Activated CD8-positive, alpha-beta memory T cell treated with anti-CD3 and anti-CD28 coated beads, Interleukin-2, amount 50 U/mL, for 1 hour (primary cell): ENCODE data around the gene MEIS2.

ENCODE experiments used
- DNase-seq: peaks from one replicate; pipeline ENCODE4 v3.0.0-alpha.2; 2020; ENCODE audit errors: extremely low read depth

Gene MEIS2

DNA sequence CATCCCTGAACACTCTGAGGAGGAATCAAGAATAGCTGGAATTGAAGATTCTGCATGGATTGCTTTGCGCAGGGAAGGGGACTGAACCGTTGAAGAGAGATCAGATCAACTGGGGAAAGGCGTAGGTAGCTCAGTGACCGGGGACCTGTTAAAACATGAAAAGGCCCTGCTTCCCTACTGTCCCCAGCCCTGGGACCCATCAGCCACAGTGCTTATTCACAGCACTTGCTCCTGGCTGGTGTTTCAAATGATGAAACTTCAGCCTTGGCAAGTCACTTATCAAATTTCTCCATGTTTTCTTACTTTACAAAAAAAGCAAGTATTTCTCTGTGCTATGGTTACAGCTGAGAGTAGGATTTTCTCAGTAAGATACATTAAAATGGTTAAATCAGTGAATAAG lies 199.3 kb downstream of the MEIS2 start:
- no peak for DNase-seq

DNA sequence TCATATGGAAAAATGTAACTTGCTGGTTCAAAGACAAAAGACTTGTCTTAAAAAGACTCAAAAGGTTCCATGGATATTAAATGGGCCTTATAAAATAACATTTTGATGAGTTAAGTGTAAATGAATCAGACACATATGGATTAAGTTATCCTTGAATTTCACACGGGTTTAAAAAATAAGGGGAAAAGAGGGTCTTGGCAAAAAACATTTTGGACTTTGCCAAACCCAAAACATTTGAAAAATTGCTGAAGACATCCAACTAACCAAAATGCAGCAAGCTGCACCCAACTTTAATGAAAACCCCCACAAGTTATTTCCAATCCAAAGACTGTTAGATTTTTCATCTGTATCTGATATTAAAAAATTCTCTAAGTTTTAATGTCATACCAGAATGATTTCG lies 200.7 kb downstream of the MEIS2 start:
- no peak for DNase-seq

DNA sequence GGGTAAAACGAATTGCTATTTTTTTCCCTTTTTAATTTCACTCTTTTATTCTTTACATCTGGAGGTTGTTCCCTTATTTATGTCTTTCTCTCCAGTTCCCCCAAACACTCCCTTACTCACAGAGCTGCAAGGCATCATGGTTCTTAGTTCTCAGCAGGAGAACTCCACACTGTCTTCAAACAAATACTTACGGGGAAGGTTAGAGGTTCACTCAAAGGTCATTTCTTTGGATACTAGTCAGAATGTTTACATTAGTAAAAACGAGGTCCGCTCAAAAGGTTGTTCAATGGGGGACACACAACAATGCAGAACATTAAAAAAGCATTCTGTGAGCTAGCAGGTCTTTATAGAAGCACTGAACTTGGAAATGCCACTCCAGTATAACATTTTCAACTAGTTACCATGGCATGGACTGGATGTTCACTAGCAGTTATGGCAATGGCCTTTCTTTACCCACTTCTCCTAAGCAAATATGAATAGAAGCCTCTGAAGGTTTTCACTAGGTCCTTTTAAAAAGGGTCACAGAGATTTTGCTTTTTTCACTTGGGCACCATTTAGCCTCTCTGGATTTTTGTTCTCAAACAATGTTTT lies 201.7 kb downstream of the MEIS2 start:
- no peak for DNase-seq

DNA sequence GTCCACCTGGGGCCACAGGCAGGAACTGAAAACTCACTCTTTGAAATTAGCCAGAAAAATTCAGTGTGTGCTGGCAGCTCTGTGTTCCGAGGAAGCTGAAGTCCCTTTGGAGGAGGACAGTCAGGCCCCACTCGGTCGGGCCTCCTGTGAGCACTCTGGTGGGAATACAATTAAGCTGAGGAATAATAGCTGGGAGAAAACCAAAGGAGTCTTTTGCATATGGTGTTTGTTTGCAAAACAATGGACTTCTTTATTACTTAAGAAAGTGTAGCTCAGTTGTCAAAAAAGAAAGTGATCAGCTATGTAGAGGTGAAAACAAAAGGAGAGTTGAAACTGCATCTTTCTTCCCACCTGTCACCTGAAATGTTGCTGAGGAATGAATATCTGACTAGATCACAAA lies 202.5 kb downstream of the MEIS2 start:
- DNase-seq: no peak

DNA sequence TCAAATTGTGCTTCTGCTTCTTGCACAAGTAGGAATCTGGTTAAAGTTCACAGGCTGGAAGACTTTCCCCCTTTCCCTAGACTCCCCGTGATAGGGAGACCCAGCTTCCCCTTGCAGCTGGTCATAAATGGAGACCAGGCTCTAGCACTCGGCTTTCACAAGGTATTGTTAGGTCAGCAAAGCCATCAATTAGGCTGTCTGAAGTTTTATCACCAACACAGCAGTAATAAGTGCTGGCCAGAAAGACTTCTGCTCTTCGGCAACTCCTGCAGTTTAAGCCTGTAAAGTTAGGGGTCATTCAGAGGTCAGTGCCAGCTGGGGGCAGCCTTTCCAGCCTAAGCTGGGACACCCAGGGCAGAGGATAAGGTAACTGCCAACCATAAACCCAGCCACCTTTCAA lies 203.4 kb downstream of the MEIS2 start:
- DNase-seq: no peak

DNA sequence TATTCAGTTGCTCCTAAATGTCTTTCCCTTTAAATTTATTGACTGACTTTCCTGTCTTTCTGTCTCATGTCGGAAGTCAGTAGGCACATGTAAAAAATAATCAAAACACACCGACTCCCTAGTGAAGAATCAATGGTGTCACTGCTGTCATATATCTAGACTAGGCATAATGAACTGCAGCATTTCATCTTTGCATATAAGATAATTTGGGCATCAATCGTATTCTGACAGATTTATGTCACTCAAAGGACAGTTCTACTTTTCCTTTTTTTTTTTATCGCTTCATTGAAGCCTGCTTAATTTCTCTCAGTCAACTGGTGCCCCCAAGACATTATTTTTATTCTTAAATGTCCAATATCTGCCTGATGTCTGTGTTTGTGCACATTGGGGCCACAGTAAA lies 206.3 kb downstream of the MEIS2 start:
- no peak for DNase-seq

DNA sequence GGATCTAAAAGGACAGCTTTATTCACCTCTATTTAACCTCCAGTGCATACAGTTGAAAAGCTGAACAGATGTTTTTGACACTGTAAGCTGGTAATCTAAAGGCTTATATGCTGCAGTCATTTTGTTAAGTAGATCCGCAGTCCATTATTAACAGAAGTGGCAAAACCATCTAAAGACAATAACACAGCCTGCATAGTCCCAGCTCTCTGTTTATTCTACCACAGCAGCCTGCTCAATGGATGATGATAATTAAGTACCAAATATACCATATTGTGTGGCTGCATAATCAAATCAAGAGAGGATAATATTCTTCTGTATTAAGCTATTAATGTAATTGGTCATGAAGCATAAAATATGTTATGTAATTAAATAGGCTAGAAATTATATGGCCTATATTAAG lies 207.1 kb downstream of the MEIS2 start:
- no peak for DNase-seq

DNA sequence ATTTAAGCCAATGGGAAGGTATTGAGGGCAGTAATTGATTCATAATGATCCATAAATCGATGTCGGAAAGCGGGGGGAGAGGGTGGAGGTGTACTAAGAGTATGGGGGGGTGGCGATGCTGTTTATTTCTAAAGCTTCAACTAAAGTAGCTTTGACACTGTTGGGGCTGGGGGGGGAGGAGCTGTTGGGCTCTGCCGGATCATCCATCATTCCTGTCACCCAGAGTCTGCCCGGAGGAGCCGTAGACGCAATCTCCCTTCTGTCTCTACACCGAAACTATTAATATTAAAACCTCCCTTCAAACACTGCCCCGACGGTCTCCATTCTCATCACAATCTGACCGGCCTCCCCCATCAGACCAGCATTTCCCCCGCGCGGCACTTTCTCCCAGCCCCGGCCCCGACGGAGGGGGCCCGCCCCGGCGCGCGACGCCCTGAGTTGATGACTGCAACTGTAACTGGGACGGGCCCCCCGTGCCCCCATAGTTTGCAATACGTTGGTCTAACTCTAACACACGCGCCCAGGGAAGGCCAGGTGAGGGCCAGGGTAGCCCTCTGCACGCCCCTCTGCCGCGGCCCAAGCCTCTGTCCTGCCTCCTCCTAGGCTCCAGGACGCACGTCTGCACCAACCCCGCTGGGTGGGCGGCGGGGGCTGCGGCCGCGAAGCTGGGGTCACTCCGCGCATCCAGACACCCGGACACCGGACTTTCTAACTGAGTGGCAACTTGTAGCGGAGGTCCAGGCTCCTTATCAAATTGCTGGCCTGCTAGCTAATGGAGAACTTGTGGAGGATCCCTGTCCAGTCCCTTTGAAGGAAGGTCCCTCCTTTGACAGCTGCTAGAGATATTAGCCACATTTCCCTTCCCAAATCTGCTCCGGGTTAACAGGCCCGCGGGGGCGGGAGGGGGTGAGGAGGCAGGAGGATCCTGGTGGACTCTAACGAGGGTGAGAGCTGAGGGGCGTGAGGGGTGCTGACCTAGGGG lies 212.0 kb downstream of the MEIS2 start:
- no peak for DNase-seq

DNA sequence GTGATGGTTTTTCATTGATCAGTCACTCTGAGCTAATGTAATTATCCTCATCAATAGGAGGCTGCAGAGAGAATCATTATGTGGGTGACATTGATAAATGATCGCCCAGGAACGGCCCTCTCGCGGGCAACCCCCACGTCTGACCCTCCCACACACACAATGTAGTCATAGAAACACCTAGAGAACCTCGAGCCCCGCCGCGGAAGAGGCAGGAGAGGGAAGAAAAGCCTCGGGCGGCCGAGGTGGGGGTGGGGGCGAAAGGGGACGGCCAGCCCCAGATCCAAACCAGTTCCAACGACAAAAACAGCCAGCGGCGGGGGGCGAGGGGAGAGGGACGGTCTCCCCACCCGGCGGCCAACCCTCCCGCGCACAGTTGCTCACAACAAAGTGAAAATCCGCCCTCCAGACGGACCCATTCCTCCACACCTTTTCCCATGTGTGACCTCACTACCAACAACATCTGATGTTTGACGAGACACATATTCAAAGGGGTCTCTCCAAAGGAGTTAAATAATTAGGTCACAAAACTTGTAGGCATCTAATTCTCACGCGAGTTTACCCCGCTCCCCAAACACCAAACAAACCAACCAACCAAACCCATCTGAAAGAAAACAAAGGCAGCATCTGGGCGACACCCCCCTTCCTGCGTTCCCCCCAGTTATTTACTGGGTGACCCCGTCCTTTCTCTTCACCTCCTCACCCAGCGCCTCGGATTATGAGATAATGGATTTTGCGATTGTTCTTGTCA lies 213.0 kb downstream of the MEIS2 start:
- DNase-seq: no peak

DNA sequence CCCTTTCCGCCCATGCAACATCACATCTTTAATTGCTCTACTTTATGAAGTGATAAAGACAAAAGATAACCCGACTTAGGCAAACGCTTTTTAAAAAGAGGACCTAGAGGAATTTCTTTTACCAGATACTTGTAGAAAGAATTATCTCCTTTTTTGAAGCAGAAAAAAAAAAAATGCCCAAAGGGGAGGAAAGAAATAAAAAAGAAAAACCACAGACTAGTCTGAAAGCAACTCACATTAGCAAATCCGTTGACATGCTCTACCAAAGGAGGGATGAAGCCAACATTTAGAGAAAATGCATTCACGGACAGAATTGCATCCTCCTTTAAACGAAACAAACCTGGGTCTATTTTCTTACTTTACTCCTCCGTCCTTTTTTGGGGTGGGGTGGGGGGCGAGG lies 213.6 kb downstream of the MEIS2 start:
- DNase-seq: no peak

DNA sequence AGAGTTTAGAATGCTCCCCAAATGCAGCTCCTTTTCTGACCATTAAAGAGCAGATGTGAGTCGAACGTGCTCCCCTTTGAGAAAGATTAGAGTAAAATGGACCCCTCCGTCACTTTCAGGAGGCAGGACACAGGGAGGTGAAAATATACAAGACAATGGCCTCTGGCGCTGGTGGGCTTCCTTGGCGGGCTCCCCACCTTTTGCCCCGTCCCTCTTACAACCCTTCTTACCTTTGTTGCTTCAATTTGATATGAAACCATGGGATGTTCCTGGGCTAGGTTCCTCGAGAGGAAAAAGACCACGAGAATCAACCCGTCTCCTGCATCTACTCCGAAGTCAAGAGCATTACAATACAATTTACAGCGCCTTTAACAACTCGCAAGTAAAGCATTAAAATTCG lies 214.2 kb downstream of the MEIS2 start:
- no peak for DNase-seq

DNA sequence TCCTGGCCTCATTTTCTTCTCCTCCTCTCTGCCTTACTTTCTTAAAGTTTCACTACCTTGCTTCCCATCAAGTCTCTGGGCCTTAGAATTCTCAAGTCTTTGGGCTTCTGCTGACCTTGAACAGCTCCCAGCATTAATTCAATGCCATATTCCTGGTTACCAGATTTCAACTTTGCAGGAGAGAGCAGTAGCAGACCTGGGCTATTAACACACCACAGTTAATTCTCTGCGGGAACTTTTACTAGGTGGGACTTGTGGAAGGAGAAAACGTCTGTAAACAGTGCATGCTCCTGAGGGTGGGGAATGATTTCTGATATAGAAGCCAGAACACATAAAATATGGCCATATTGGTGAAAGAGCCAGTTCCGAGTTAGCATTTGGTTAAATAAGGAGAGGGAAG lies 214.6 kb downstream of the MEIS2 start:
- no peak for DNase-seq

DNA sequence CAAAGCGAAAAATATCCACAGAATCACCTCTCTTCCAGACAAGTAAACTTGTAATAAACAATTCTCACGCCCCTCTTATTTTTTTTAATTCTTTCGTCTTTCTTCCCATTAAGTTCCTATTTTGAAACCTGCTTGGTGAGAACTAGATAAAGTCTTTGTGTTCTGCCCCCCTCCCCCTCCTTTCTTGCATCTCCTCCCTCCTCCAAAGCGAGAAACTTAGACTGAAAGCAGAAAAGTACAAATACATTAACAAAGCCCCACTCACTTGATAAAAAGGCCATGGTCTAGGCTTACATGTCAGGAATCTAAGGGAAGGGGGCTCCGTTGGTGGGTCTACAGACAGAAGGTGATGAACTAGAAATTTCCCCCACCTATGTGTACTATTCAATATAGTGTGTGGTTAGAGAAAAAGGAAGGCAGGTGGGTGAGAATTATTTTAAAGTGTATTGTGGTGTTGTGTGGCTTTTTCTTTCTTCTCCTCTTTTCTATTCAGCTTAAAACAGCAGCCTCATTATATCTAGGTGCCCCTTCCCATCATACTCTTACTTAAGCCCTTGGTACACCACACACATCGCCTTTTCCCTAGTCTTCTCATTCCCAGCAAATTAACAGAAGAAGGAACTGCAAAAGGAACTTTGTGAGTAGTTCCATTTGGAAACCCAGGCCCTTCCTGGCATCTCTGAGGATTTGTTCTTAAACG lies 215.3 kb downstream of the MEIS2 start:
- DNase-seq: no peak

DNA sequence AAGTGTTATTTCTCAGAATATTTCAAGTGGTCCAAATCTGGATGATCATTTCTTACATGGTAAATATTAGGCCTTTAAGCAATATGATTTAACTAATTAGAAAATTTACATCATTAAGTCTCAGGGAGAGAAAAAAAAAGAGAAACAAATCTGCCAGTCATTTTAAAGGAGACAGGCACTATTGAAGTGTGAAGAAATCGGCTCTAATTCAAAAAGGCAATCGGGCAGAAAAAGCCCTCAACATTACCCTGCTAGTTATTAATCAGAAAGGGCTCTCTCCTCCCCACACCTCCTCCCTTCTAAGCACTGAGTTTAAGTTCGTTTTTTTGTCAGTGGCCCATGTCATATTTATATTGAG lies 215.9 kb downstream of the MEIS2 start:
- DNase-seq: no peak

DNA sequence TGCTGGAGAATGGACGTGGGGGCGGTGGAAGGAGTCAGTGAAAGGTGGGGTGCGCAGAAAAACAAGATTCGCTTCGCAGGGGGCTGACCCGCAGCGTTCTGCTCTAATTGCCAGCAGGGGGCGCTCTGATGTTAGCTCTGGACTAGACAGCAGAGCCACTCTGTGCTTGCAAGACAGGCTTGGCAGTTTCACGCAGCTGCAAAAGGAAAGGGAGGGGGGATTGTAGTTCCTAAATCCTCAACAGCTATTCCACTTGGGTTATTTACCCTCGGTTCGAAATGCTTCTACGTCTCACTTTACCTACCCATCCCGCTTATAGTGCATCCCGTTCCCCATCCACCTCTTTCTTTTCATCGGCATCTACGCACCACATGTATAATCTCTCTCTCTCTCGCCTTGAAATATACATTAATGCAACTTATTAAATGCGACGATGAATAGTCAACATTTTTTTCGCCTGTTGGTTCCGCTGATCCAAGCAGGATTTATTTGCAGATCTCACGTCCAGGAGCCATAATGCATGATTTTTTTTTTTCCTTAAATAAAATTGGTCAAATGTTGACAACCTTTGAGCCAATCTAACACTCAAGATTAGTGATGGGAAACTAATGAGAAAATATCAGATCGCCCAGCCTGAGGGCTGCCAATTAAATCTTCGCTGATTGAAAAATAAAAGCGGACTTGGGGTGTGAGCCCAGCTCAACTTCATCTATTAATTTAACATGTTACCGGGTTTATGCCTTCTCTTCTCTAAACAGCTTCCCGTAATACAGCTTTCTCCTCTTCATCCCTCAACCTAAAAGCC lies 216.4 kb downstream of the MEIS2 start:
- no peak for DNase-seq

DNA sequence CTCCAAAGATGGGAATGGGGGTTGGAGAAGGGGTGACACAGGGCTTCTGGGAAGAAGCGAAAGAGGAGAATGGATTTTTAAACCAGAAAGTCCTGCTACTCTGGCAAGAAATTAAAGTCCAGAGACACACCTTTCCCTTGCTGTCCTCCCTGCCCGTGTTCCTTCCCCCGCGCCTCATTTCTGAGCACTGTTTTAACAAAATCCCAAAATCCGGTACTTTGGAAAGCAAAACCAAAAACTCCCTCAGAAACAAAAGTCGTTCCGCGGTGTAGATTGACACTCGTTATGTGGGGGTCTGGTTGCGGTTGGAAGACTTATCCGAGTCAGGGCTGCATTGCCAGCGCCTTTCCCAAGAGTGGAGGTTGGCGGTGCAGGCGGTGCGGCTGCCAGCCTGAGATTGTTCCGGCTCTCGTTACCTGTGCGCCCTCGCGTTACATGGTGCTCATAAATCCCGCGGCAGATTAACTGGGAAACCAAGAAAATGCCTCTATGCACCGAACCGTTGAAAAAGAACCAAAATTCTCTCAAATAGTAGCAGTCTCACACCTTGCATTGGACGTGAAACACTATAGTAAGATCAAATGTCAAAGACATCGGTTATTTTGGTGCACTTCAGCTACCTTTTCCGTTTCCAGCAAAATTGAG lies 217.7 kb downstream of the MEIS2 start:
- no peak for DNase-seq

DNA sequence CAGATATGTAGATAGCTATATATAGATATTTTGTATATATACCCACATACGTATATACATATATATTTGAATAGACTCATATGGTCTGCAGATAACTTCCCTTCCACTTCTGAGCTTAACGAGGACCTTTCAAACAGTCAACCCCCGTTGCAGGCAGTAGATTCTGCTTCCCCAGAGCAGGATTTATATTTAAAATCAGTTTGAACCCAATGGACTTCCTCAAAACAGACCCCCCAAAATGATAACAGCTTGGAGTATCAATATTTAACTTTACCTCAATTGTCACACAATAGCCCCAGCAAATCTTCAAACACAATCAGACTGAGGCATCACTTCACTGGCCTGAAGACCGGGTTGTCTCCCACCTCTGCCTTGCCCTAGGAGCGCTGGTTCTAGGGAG lies 218.3 kb downstream of the MEIS2 start:
- DNase-seq: no peak

DNA sequence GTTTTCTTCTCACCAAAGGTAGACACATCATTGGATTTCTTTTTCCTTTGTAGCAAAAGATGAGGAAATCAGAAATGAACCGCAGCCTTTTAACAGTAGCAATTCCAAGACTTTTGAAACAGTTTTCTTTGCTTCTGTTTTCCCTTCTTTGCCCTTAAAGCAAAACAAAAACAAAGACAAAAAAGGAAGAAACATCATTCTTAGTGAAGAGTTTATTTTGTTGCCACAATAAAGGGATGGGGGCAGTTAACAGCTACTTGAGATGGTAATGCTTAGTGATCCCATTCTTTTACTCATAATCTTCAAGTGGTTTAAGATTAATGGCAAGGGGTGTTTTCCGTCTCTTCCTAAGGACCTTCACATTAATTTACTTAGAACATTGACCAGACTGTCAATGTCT lies 218.8 kb downstream of the MEIS2 start:
- DNase-seq: no peak

DNA sequence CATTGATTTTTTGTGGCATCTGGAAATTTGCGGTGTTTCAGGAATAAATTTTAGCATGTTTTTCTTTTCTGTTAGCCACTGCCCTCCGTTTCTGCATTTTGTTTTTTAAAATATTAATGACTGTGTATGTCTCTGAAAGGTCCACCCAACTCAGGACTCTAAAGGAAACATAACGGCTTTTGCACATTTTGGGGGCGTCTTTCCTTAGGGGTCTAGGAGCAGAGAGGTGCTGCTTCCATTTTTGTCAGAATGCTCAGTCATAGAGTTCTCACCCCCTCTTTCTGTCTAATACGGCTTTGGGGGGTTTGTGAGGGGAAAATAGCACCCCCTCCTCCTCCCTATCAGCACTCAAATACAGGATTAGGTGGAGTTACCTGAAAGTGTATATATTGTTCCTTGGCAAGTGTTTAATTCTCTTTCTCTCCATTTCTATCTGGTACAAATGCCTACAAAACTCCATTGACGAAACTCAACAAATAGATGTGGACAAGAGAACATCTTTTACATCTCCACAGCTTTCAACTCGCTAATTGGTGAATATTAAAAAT lies 219.4 kb downstream of the MEIS2 start:
- no peak for DNase-seq

DNA sequence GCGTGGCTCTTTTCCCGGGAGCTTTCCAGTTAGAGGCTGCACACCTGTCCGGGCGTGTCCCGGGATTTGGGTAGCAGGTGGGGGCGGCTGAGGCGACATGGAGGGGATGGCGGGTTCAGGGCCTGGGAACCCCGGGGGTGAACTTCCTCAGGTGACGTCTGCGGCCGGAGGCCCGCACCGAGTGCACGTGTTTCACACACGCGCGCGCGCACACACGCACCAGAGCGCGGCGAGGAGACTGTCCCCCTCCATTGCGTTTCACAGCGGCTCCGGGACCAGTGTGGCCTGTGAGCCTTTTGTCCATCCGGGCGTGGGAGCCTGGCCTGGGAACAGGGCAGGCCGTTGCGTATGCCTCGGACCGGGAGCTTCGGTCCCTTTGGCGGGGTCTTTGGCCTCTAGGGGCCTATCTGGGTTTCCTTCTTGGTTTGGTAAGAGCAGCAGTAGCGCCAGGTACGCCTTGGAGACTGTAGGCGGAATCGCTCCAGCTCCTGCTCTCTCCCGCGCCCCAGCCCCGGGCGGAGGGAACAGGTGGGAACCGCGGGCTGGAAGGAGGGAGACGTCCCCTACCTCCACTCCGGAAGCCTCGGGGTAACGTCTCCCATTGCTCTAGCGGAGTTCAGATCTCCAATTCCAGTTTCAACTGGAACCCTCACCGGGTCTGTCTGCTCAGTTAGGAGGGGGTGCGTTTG lies 220.0 kb downstream of the MEIS2 start:
- DNase-seq: no peak
